ENCODE measurements around the gene VPS29.
"Not testable (repeated sequence)": the region's sequence is repeated elsewhere in the genome, so short reads cannot be mapped to it uniquely, and the experiment has no call there.

DNA sequence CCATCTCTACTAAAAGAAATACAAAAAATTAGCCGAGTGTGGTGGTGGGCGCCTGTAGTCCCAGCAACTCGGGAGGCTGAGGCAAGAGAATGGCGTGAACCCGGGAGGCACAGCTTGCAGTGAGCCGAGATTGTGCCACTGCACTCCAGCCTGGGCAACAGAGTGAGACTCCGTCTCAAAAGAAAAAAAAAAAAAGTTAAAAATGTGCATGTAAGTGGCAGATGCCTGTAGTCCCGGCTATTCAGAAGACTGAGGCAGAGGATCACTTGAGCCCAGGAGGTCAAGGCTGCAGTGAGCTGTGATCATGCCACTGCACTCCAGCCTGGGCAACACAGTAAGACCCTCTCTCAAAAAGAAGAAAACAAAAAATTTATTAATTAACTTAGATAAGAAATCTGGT is 16.1 kb upstream of the VPS29 start:
- not testable (repeated sequence) for TF ChIP-seq ZNF274 (IDR thresholded peaks at IDR 0.05; ENCODE audit: low read depth, low read length); YY1 (IDR thresholded peaks at IDR 0.05; ENCODE audit: insufficient read depth, insufficient read length); SUZ12 (IDR thresholded peaks at IDR 0.05; ENCODE audit: extremely low read depth, insufficient read depth, insufficient read length)

Measured in NT2/D1 (cell line).